Measurements from ENCODE around the gene ITGB2.

ITGB2 gene

DNA sequence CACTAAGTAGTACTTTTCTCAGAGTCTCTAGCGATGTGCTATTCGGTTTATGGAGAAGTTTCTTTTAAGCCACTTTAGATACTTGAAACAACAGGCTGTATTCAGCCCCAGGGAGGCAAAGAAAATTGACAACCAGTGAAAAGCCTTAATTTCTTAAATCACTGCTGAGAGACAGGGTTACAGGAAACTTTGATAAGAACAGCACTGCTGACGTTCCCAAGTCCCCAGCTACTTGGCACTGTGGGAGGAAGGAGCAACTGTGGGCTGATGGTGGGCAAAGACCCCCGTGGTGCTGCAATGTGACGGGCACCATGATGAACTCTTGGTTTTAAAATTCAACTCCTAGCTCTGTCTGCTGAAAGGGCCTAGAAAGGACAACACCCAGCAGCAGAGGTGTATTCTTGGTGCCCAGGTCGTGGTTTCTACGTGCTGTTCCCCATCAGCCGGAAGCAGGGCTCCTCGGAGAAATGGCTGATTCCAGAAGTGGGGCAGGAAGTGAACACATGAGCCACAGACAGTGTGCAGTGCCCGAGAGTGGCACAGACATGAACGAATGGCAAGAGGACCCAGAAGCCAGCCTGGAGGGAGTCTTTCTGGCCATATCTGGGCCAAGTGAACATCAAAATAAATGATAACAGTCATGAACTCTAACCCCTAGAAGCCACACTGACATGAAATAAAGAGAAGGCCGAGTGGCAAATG, 52.5 kb downstream of the ITGB2 start:
- no peak for DNase-seq (ENCODE audit: low spot score)

DNA sequence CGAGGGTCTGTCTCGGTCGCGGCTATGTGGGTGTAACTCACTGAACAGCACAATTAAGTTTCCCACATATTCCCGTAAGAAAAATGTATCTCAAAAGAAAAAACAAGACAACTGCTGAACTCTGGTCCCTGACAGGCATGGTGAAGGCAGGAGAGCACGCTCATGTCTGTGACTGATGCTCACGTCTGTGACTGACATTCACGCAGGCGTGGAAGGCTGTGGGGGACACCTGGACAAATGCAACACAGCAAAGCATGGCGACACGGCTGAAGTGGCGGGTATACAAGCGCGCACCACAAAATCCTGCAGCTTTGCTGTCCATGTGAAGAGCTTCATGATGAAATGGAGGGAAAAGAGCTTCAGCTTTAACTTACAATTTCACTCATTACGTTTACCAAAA, 53.2 kb downstream of the ITGB2 start:
- no peak for DNase-seq (ENCODE audit: low spot score)

DNA sequence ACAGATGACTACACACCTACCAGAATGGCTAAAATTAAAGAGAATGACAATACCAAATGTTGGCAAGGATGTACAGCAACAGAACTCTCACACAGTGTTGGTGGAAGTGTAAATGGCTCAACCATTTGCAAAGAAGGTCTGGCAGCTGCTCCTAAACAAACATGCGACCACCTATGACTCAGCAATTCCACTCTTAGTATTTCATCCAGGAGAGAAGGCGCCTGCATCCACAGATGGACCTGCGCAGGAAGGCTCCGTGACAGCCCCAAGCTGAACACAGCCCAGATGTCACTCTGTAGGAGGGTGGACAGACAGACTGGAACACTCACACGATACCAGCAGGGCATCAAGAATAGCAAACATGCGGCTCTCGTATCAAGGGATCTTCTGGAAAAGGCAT, 53.9 kb downstream of the ITGB2 start:
- no peak for DNase-seq (ENCODE audit: low spot score)

DNA sequence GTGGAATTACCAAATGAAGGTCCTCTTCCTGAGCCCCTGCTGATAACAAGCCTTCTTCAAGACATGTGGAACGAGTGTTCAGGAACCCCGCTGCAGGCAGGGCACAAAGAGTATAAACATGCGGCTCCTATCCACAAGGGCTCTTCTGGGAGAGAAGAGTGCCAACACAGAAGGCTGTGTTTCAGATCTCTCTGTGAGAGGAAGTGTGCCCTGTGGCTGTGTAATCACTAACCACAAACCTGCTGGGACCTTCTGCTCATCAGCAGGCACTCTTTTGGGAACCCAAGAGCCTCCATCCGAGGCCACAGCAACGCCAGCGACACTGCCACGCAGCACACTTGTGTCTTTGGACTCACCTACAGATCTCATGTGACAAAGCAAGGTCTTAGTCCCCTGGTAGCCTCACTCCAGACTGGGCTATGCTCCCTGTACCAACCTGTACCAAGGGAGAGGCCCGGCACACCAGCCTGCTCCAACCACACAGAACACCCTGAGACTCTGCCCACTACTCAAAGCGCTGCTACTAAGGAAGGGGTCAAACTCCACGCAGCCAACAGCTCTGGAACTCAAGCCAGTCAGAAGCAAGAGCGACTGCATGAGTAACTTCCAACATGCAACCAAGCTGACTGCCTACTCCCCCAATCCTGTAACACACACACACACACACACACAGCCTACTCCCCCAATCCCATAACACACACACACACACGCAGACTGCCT, 55.0 kb downstream of the ITGB2 start:
- DNase-seq (ENCODE audit: low spot score): no peak

DNA sequence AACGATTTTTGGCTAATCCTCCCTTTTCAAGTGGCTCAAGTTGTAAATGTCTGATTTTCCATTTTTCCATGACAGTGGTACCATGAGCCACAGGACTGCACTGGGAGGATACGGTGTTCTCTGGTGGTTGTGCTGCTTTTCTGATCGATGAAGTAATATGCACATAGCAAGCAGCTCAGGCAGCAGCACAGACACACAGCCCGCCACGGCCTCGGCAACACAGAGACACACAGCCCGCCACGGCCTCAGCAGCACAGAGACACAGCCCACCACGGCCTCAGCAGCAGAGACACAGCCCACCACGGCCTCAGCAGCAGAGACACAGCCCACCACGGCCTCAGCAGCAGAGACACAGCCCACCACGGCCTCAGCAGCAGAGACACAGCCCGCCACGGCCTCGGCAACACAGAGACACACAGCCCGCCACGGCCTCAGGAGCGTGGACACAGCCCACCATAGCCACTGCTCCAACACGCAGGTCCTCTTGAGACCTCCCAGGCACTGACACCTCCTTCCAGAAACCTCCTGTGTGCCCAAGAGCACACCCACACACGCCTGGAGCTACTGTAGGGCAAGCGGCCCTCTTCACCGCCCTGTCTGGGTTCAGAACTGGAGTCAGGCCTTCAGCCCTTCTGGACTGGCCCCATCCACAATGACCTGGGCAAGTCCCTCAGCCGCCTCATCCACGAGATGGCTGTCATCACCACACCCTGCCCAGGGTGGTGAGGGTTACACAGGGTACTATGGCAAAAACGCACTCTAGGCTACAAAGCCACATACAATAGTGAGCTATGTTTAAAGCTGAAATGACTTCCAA, 57.6 kb downstream of the ITGB2 start:
- no peak for DNase-seq (ENCODE audit: low spot score)

DNA sequence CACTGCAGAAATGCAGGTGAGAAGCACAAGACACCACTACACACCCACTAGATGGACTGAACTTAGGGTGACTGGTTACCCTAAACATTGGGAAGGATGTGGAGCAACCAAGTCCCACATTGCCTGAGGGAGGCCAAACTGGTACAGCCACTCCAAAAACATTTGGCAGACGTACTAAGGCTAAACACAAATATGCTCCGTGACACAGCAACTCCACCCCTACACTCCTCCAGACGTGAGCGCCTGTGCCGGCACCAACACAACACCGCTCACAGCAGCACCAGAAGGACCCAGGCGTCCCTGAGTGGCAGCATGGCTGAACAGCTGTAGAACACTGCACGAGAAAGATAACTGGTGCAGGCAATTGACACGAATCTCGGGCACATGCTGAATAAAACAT, 61.9 kb downstream of the ITGB2 start:
- DNase-seq (ENCODE audit: low spot score): no peak

DNA sequence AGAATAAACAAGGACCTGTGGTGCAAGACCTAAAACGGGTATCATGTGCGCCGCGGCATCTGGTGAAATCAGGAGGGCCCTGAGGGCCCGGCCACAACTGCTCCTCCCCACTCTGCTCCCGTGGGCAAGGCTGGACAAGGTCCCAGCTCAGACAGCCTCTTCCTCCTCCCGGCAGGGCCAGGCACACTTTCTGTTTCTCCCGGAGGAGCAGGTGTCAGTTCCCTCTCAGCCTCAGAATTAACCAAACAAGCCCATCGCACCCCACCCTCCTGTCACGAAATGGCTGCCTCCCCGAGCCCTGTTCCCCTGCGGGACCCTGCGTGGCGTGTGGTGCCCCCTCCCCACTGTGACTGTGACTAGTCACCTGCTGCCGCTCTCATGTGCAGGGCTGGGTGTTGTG, 62.4 kb downstream of the ITGB2 start:
- no peak for DNase-seq (ENCODE audit: low spot score)

DNA sequence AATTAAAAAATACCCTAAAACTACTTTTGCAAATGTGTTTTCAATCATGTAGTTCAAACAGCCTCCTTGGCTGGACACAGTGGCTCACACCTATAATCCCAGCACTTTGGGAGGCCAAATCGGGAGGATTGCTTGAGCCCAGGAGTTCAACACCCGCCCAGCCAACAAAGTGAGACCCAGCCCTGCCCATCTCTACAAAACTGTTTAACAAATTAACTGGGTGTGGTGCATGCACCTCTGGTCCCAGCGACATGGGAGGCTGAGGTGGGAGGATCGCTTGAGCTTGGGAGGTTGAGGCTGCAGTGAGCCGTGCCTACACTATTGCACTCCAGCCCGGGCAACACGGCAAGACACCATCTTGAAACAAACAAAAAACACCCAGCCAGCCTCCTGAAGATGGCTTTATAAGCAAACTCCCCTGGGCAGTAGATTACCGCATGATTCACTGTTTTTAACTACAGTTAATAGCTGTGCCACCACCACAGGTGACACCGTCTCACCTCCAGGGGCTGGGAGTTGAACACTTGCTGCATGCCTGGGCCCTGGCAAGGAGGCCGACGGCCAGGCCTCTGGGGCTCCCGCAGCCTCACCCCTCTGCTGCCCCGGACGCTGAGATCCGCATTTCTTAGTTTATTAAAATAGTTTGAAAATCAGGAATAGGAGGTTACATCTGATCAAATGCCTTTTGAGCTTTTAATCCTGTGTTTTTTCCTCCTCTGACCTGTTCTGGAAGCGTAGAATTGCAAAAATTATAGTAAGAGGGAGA, 63.4 kb downstream of the ITGB2 start:
- no peak for DNase-seq (ENCODE audit: low spot score)

DNA sequence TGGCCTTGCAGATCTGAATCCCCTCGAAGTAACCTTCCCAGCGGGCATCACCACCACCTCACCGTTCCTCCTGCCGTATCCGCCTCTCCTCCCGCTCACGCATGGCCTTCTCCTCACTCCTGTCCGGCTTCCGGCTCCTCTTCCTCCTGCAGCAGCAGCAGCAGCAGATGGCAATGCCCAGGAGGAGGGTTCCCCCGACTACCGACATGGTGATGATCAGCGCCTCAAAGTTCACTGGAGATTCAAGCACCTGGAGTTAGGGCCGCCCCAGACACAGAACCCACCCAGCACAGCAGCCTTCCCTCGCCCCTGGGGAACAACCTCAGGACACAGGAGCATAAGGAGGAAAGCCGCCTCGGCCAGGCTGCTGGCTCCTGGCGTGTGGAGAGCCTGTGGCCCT, 64.6 kb downstream of the ITGB2 start:
- no peak for DNase-seq (ENCODE audit: low spot score)

DNA sequence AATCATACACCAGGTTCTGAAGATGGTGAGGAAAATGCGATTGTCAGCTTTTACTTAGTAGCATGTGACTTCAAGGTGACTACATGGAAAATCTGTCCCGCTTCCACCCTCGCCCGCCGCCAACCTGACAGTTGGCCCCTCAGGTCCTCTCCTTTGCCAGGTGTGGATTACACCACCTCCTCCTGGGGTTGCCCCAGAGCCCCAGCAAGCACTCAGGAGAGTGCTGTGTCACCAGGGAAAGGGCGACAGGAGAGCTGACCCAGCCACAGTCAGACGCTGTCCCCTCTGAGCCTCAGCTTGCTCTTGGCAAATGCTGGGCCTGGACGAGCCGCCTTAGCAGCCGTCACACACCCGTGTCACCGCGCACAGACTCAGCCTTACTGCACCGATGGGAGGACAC, 65.1 kb downstream of the ITGB2 start:
- DNase-seq (ENCODE audit: low spot score): no peak

DNA sequence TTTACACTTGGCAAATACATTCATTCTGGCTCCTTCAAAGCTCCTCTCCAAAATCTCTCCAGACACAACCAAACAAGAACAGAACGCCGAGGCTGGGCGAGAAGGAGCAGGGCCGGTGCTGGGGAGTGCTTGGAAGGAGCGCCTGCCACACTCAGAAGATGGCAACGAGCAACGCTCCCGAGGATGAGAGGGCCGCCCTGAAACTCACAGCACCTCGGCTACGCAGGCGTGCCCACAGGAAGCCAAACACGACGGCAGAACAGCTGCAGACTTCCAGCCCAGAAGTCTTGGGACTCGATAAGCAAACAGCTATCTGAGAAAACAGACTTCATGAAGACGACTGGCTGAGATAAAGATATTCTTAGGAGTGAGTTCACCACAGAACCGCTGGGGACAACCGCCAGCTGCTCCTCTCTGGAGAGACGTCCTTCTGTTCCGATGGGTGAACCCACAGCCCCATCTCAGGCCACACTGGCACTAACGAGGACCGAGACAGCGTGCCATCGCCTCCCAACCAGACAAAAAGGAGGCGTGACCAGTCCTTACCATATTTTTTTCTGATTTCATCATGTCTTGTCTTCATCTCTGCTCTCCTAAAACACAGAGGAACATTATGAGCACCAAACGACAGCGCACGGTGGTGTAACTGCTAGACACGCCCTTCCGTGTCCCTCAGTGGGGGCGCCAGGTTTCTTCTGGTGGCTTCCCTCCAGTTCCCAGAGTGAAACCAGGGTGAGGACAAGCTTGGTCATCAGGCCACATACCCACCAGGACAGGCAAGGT, 65.8 kb downstream of the ITGB2 start:
- DNase-seq (ENCODE audit: low spot score): no peak

DNA sequence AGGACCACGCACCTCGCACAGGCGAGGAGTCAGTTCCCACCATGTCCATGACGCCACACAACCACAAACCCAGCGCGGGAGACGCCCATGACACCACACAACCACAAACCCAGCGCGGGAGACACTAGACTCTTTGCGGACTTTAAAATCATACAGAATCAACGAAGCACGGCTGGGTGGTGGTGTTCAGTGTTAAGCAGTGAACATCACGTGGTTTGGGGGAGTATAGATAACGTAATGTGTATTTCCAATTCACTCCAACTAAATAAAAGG, 66.4 kb downstream of the ITGB2 start:
- DNase-seq (ENCODE audit: low spot score): no peak

DNA sequence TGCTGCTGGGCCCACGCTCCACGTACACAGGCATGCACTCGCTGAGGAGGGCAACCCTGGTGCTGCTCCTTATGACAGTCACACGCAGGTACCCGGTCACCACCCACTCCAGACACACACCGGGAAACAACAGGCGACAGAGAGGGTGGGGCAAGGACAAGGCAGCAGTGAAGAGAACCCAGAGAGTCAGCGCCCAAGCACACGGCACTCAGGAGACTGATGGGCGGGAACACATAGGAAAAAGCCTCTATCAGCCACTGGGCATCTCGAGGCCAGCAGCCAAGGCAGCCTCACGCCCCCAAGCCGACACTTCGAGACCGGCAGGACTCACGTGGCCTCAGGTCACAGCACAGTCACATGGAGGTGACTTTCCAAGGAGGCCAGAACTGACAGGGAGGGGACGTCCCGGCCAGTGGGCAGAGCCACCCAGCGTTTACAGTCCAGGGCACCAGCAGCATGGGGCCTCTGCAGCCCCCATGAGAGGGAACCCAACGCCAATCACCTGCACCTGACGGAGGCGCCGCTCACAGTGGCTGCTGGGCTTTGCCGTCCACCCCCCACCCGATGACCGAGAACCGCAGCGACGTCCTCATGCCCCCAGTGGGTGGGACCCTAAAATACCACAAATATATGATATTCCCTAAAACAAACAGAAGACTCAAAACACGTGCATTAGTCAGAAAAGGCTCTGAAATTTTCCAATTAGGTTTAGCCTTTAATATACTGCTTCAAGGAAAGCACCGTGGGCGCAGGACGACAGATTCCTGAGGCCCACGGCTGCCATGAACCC, 66.9 kb downstream of the ITGB2 start:
- DNase-seq (ENCODE audit: low spot score): no peak

DNA sequence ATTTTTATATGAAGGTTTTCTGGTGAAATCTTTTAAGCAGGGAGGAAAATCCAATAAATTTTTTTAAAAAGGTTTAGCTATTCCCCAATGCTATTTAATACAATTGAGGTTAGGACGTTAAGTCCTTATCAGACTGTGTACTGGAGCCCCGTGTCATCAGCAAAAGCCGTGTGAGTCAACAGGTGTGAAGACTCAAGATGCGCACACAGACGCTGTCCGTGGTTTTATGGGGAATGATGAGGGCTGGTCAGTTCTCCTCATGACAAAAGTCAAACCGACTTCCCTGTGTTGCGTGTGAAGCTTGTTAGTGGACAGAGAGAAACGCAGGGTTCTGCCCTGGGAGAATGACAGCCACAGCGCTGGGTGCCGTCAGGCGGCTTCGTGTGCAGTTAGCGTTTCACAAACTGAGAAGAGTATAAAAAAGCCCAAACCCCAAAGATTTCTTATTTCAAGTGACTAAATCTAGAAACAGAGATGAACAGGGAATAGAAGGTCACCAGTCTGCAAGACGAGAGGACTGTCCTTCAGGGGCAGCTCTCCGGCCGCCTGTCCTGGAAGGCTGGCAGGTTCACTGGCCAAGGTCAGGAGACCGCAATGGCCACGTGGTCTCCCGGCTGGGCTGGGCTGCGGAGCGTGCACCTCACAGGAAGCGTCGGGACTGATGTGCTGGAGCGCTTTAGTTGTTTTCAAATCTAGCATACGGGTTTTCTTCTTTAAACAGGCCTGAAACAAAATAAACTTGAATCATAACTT, 69.6 kb downstream of the ITGB2 start:
- DNase-seq (ENCODE audit: low spot score): no peak

DNA sequence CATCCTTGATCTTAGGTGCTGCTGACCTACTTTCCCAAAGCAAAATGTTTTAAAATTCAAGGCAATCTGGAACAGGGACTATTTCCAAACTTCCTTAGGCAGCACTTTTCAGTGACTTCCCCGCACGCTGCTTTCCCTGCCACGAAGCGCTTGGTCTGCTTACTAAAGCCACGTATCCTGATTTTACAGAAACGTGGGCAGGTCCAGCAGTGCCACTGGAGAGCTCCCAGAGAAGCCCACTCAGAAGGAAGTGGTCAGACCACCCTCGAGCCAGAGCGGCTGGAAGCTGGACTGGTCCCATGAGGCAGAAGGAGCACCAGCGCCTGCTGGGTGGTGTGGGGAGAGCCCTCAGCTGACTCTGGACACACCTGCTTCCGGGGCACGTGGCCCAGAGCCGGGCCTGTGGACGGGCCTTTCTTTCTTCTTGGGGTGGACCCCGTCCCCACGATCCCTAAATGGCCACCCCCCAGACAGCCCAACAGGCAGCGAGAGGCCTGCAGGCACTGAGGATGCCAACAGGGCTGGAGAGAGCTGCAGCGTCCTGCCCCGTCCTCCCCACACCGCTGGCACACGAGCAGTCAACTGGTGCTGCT, 70.4 kb downstream of the ITGB2 start:
- DNase-seq (ENCODE audit: low spot score): no peak

DNA sequence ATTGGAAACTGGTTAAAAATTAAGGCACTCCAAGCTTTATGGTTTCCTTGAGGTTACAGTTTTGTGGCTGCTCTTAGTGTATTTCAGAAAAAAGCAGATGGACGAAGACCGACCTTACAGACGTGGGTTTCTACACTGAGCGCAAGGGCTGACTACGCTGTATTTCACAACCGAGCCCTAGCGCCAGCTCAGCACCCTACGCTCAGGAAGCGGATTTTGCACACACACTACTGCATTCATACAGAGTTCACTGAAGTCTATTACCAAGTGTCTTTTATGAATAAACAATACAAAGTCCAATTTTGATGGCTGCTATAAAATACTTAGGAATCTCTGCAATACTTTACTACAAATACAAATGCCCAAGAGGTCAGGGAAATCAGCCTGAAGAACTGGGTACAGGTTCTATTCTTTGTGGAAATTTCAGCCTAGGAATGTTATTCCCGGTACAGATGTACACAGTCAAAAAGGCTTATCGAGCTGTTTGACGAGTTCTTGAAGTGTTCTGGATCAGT, 71.0 kb downstream of the ITGB2 start:
- DNase-seq (ENCODE audit: low spot score): no peak

DNA sequence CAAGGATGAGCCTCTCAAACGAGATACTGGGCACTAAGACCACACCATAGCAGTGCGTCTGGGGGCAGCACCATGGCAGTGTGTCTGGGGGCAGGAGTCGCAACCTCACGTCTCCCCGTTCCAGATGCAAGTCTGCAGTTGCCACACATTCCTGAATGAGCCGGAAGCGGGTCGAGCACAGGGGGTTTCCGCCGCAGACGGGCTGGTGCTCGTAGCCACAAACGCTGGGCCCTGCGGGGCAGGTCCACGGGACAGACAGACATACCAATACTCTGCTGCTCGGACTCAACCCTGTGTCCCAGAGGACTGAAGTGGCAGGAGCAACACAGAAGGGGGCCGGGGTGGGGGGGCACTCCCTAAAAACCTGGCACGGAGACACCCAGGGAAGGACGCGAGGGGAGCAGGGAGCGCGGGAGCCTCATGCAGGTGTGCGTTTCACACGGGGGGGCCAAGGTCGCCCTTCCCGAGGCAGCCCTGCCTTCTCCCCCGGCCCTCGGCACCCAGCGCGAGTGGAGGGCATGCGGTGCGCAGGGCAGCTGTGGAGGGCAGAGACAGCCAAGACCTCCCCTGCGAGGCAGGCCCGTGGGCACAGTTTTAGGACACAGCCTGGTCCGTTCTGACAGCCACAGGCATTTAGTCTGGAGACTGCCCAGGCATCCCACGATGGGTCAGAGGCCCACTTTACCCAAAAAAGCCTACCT, 71.7 kb downstream of the ITGB2 start:
- DNase-seq (ENCODE audit: low spot score): no peak

DNA sequence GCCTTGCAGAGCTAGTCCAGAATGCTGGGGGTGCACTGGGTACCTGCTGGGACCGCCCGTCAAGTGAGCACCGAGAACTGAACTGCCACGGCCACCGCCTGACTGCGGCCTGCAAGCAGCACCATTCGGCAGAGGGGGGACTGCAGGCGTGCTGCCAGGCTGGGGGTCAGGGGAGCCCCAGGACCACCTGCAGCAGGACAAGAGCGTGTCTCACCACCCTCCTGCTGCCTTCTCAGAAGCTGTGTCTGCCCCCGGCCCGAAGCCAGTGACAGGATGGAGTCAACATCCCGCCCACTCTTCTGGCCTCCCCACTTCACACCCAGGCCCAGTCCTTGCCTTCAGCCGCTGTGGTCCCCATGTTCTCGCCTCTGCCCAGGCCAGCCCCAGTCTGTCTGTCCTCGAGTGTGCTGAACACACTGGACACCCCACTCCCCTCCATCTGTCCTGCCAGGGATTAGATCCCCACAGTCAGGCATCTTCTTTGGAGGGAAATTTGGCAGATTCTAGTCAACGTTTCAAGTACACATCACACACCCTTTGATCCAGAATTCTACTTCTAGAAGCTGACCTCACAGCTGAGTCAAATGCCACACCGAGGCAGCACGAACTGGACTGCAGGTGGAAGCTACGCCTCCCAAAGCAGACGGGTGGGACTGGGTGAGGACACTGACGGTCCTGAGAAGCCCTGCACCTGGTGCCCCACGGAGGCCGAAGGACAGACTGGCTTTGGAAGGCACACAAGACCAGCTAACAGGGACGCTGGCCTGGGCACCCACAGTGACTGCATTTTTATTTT, 73.2 kb downstream of the ITGB2 start:
- no peak for DNase-seq (ENCODE audit: low spot score)

All from AG08395 (cell line).